Activated T-helper 1 cell treated with anti-CD3 and anti-CD28 coated beads, Interleukin-2, amount 50 U/mL, for 16 hours (primary cell): ENCODE data around the gene ADARB2.
"Not testable (repeated sequence)": the region's sequence is repeated elsewhere in the genome, so short reads cannot be mapped to it uniquely, and the experiment has no call there.

Experiments used
- DNase-seq, 2 donors: peaks; one replicate each; pipeline ENCODE4 v3.0.0-alpha.2; 2020; ENCODE audit warnings: low read depth in 1 of 2, low spot score in 1 of 2

ADARB2 gene

DNA sequence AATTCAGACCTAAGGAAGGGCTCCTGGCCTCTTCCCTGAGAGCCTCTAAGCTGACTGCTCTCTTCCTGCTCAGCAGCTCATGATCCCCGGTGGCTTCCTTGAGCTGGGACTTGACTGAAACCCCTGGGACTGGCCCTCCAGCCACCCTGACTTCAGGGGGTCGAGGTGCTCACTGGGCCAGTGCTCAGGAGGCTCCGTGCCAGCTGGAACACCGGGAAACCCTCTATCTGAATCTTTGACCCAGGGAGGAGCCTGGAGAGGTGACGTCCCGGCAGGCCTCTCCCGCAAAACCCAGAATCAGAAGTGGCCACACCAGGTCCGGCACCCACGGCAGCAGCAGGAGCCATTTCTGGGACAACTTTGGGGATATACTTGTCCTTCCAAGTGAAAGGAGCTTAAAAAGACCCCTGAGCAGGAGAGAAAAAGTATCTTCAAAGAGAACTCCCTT lies 570.5 kb downstream of the ADARB2 start:
- DNase-seq = no peak

DNA sequence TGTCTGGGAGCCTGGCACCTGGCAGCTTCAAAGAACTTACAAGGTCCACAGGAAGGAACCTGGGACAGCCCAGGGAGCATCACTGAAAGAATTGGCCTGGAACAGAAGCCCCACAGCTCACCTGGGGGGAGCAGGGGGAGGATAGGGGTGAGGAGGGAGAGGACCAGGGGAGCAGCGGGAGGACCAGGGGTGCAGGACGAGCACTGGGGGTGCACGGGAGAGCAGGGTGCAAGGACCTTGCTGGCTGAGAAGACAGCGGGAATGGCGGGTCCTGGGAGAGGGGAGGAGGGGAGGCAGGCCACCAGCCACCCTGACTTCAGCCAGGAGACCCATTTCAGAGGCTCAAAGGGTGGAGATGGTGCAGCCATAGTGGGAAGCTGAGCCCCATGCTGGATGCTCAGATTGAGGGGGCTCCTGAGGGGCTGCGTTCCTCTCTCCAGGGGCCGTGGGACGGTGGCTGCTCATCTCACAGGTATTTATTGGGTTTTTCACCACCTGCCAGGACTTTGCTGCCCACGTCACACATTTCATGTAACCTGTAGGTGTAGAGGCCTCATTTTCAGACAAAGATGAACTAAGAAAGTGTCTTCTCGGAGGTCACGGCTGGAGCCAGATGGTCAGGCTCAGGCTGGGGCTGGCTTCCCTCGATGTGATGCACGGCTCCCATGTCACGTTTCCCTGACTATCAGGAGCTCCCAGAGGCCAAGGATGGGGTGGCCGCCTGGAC lies 571.1 kb downstream of the ADARB2 start:
- DNase-seq = no peak

DNA sequence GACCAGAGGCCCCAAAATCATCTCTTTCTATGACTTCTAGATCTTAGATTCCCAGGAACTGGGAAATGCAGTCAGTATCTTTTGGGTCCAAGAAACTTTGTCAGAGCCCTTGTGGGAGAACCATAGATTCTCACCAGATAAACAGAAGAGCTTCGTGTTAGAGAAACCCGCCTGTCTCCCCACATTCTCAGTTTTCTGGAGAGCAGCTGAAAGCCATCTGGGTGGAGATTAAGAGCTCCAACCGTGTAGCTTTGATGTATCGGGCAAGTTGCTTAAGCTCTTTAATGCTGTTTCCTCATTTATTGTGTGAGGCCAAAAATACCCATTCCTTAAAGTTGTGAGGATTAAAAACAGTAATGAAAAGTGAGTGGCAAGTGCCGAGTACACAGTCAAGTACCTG lies 573.5 kb downstream of the ADARB2 start:
- no peak for DNase-seq

DNA sequence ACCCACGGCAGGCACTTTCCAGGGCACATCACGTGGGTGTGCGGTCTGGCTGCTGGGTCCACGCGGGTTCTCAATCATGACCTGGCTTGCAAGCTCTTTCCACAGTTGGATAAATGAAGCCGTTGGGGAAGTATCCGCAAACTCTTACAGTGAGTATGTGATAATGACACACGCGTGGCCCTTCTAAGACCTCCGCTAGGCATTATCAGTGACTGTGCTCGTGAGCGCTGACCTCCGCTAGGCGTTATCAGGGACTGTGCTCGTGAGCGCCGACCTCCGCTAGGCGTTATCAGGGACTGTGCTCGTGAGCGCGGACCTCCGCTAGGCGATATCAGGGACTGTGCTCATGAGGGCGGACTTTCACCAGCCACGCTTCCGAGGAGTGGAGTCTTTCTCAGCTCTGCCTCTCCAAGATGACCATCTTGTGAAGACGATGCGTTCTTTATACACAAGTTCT lies 574.1 kb downstream of the ADARB2 start:
- DNase-seq = no peak

DNA sequence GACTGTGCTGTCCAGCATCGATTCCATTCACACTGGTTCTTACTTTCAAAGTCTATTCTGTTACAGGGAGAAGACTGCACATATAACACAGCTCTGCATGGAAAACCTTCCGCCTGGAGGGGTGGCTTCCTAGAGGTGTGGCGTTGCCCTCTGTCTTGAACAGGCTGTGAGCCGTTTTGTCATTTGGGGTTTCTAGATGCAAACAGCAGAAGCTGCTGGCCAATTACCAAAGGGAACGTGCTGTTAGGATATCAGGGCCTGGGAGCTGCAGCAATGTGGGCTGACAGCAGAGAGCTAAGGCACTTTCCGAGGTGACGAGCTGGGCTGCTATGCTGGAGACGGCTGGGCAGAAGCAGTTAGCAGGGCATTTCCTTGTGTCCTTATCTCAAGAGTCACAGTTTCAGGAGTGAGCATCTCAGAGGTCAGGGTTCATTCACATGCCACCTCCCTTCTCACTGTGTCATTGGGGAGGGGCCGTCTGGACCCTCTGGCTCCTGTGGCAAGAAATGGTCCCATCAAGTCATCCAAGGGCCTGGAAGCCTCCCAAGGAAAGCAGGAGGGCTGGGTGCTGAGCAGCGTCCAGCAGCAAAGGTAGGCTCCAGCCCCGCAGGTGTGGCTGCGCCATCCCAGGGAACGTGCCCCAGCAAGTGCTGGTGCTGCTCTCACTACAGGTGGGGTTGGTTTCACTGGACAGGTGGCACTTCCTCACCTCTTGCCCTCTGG lies 574.7 kb downstream of the ADARB2 start:
- DNase-seq = no peak

DNA sequence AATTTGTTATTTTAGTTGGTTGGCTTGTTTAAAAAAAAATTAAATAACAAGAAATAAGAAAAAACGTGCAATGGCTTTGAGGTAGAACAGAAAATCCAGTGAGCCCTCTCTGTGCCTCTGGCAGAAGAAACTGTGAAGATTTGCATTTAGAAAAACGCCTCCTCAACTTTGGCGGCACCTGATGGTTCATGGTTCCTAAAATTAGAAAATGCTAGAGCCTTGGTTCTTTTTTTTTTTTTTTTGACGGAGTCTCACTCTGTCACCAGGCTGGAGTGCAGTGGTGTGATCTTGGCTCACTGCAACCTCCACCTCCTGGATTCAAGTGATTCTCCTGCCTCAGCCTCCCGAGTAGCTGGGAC lies 576.0 kb downstream of the ADARB2 start:
- DNase-seq = not testable (repeated sequence)

DNA sequence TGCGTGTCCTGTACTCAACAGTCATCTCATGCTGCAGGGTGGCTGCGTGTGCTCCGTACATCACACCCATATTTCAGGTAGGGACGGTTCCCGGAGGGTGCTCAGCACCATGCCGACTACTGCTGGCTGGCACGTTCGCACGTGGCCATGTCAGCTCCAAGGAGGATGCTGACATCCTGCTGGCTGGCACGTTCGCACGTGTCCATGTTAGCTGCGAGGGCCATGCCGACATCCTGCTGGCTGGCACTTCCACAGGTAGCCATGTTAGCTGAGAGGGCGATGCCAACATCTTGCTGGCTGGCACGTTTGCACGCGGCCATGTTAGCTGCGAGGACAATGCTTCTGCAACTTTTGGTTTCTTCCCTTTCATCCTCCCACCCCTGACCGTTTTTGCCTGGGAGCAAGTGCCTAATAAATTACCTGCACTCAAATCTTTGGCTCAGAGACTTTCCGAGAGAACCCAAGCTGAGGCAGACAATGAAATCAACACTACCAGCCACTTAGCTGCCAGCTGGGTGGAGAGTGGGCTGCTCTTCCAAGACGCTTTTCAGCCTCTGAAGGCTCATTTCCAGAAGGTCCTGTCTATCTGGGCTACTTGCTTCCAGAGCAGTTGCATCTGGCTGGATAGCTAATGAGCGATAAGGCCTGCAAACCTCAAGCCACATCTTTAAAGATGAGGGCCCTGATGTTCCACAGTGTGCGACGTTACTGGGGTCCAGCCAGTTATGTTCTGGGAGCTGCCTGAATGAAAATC lies 576.6 kb downstream of the ADARB2 start:
- no peak for DNase-seq

DNA sequence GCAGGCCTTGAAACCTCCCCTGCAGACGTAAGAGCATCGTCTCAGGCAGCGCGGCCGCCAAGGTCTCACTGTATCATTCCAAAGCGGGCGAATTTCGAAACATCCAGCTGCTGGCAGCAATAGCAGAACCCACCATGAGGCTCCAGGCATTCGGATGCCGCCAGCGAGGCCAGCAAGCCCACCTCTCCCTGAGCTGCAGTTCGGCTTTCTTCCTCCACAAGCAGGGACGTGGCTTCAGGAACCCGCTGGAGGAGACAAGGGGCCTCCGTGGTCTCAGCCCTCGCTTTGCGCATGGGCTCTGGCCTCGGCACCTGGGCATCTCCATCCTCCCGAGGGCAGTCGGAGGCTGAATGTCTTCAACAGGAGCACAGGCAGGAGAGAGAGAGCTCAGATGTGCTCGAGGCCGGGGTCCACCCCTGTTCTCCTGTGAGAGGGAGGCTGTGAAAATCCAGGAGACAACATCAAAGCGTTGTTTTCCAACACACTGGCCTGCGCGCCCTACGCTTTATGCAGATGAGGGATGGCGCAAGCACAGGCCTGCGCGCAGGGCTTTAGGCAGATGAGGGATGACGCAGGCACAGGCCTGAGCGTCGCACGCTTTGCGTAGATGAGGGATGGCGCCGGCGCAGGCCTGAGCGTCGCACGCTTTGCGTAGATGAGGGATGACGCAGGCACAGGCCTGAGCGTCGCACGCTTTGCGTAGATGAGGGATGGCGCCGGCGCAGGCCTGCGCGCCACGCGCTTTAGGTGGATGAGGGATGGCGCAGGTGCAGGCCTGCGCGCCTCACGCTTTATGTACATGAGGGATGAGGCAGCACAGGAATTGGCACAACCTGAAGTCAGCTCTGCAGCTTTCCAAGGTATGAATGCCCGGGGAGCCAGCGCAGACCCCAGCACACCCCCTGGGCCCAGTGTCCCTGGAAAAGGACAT lies 577.9 kb downstream of the ADARB2 start:
- DNase-seq = no peak

DNA sequence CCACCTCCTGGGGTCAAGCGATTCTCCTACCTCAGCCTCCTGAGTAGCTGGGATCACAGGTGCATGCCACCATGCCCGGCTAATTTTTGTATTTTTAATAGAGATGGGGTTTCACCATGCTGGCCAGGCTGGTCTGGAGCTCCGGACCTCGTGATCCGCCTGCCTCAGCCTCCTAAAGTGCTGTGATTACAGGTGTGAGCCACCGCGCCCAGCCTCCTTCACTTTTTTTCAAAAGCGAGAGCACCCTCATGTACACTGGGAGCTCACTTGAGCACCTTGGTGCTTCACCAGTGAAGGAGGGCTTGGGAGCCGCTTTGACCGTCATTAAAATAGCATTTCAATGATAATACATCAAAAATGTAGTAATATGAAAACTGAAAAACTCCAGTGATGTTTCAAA lies 578.8 kb downstream of the ADARB2 start:
- not testable (repeated sequence) for DNase-seq

DNA sequence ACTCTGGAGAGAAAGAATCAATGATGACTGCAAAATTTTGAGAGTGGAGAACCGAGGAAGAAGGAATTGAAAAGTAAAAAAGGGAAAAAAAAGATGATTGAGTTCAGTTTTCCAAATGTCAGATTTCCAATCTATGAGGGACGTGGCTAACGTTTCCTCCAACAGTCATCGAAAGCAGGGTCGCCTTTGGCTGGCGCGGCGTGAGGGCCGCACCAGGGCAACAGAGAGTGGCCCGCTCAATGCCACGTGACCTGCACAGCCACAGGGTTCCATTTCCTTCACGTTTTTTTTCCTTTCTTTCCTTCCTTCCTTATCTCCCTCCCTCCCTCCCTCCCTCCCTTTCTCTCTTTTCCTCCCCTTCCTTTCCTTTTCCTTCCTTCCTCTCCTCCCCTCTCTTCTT lies 579.3 kb downstream of the ADARB2 start:
- no peak for DNase-seq

DNA sequence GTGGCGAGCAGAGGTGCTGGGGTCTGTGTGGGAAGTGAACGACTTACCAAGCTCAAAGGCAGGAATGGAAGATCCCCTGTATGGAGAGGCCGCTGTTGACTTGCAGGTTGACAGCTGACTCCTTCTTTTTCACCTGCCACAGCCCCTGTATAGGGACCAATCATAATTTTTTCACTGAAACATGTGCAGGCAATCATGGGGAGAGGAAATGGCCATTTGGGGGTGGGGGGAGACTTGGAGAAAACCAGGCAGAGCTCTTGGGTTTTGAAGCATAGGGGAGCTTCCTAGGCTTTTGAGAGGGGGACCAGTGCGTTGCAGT lies 579.8 kb downstream of the ADARB2 start:
- no peak for DNase-seq

DNA sequence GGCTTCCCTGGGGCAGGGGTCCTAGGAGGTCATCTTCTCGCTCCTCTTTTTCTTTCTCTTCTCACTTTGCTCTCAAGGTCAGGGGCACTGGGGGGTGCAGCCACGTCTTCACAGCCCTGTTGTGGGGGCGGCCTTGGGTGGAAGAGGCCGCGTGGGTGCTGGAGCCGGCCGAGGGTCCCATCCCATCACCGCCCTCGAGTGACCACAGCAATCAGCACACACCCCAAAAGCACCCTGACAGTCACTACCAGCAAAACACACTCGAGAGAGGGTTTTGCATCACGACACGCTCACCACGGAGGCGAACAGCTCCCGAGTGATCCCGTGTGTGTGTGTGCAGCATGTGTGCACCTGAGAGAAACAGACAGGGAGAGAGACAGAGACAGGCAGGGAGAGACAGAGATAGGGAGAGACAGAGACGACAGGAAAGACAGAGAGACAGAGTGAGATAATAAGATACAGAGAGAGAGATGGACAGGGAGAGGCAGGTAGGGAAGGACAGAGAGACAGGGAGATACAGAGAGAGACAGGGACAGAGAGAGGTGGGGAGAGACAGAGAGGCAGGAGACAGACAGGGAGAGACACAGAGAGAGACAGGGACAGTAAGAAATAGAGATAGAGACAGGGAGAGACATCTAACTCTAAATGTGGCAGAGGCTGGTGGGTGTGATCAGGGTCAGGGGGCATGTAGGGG lies 580.3 kb downstream of the ADARB2 start:
- DNase-seq = no peak

DNA sequence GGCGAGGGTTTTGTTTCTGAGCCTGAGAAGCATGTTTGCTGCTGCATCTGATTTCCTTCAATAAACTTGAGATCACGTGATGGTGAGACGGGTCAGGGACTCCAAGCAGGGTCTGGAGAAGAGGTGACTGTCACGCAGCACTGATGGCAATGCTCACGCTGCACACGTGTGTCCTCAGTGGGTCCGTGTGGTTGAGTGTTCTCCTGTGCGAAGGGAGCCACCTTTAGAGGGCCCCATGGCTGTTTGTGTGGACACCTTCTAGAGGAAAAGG lies 580.8 kb downstream of the ADARB2 start:
- DNase-seq = no peak

DNA sequence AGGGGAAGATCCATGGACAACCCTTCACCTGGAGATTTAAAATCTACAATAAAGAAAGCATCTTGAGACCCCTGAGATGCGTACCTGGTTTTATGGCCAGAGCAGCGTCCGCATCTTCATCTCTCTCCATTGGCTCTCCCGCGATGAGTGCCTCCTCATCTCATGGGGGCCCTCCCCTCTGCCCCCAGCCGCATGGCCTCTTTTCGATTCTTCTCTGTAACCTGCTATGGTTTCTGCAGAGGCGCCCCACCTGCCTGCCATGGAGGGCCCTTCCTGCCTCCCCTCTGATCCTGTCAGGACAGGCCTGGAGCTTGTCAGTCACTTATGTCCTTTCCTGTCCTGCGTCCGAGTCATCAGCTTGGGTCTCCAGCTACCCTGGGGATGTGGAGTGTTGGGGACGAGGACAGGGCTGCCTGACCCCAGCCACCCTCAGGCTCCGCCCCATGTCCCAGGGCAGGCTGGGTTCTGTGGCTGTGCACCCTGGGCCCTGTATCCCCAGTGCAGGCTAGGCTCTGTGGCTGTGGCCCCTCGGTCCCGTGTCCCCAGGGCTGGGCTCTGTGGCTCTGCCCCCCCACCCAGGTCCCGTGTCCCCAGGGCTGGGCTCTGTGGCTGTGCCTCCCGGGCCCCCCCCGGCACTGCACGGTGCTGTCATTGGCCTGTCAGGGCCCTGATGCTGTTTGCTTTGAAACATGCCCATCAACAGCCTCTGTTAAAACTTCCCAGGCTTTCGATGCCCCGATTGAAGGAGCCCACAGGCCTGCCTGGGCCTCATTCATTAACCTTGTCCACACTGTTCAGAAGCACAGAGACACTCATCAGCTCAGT lies 581.3 kb downstream of the ADARB2 start:
- no peak for DNase-seq

DNA sequence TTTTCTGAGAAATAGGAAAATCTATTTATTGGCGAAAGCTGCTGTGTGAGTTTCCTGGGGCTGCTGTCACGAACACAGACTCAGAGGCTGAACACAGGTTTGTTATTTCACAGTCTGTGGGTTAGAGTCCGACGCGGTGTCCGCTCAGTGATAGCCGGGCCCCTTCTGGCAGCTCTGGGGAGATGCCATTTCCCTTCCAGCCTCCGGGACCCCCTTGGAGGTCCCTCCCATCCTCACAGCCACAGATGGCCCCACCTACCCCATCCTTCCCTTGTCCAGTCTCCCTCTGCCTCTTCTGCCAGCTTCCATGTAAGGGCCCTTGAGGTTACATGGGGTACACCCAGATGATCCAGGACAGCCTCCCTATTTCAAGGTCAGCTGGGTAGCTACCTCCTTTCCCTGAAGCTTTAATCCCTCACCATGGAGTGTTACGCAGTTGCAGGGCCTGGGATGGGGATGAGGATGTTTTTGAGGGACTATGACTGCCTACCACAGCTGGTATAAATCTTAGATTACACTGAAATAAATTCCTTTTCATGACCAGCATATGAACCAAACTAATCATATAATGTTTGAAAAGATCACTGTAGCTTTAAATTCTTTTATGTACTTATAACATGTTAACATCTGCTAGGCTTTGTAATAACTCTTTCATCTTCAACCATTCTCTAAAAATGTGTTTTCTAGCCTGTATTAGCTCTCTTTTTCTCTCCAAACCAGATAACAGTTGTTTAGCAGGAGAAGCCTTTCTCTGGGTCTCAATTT lies 582.6 kb downstream of the ADARB2 start:
- DNase-seq = no peak

DNA sequence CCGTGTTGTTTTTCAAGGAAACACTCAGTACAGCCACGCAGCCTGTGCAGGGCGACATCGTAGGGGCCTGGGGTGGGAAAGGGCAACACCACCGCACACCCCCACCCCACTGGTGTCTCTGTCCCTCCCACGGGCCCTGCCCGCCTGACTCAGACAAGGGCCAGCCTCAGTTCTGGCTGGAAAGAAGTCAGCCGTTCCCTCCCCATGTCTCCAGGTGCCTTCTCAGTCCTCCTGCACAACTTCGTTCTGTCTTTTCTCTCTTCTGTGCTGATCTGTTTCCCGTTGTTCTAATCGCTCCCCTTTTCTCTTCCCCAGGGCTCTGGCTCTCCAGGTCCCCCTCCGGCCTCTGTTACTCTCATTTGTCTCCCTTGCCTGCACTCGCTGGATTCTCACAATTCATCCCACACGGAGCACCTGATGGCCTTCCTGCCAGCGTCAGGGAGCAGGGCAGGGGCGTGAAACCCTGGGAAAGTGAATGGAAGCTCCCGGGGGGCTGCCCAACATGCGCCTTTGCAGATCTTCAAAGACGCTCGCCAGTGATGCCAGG lies 583.4 kb downstream of the ADARB2 start:
- no peak for DNase-seq

DNA sequence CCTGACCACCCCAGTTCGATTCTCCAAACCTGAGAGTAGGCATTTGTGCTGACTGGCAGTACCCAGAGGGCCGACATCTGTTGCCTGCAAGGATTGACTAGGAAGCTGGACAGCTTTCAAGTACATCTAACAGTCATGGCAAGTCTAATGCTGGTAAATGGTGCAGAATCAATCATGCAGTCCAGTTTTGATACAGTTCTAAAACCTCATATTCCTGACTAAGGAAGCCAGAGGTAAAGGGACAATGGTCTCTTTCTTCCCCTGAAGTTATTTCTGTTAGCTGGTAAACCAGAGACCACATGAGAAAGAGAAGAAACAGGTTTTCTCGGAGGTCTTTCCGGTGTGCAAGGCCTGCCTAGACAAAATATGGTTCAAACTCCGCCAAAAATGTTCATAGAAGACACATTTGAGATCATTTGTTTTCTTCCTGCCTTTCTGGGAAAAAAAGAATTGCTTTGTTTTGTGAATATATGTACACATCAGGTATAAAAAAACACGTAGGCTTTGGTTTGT lies 584.0 kb downstream of the ADARB2 start:
- no peak for DNase-seq

DNA sequence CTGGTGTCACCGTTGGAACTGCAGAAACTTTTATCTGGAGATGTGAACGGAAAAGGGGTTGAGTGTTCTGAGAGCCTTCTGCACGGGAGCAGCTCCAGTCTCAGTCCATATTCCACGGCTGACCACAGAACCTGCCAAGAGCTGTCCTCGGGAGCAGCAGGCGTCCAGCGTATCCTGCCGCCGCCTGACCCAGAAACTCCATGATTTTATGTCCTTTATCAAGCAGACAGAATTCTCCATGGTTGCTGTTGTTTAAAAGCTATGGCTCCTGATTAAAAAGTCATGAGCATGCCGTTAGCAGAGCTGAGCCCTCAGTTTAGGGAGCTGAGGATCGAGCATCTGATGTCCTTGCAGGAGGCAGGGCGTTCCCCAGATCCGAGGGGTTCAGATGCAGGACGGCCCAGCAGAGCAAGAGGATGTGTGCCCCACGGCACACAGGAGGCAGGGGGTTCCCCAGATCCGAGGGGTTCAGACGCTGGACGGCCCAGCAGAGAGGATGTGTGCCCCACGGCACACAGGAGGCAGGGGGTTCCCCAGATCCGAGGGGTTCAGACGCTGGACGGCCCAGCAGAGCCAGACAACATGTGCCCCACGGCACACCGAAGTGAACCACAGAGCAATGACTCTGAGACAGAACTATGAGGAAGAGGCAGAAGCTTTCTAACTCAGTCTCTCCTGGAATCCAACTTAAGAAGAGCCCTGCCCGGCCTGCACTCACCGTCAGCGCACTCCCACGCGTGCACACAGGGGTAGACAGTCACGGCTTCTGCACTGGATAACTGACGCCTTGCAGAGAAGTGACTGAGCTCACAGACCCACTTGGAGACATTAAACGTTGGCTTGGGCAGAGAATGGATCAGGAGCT lies 584.7 kb downstream of the ADARB2 start:
- no peak for DNase-seq
